Measurements from ENCODE around the gene TTLL4. TPM values are rescaled to one million over a fixed set of nuclear protein-coding genes. Genes with fewer than 3 reads are reported as not detected.

TTLL4 gene
- total RNA-seq, 1 donor from 2014 or later = 33.8 TPM

- H3K27me3 ChIP-seq (ENCODE audit: insufficient read depth, low read length) = no peaks in the 10 kb centered on the region
- TF ChIP-seq CTCF (IDR thresholded peaks at IDR 0.05; ENCODE audit: insufficient read depth, low read depth, low read length) (no peak), EZH2 (IDR thresholded peaks at IDR 0.05; ENCODE audit: insufficient read depth, low read length) (no peak)
- Mint-ChIP-seq H3K36me3 (ENCODE audit: low read depth, unreplicated experiment) (peaks cover 16% of the 10 kb centered on the region), H3K27ac (ENCODE audit: unreplicated experiment) (no peak overlapping the region), H3K4me3 (ENCODE audit: unreplicated experiment) (no peak overlapping the region), H3K4me1 (ENCODE audit: low read depth, unreplicated experiment) (peaks cover 3% of the 10 kb centered on the region), H3K27me3 (ENCODE audit: low read depth, unreplicated experiment) (no peaks in the 10 kb centered on the region), H3K9me3 (ENCODE audit: unreplicated experiment) (no peaks in the 10 kb centered on the region)
- H3K4me1 ChIP-seq (ENCODE audit: insufficient read depth, low read length) = no peaks in the 10 kb centered on the region
- H2AFZ ChIP-seq (ENCODE audit: low read depth, low read length) = no peak overlapping the region
- FAIRE-seq (no peak), DNase-seq (ENCODE audit: low read depth) (no peak)
- H3K9ac ChIP-seq (ENCODE audit: low read length) = no peak overlapping the region
- no peaks in the 10 kb centered on the region for H3K79me2 ChIP-seq (ENCODE audit: insufficient read depth, low read length)
- H3K36me3 ChIP-seq (ENCODE audit: insufficient read depth, low read length) = peaks cover 13% of the 10 kb centered on the region
- H3K4me3 ChIP-seq (ENCODE audit: insufficient read depth, low read depth, low read length) = no peak overlapping the region
- no peak overlapping the region for H3K27ac ChIP-seq (ENCODE audit: low read depth, low read length)
- no peaks in the 10 kb centered on the region for H4K20me1 ChIP-seq (ENCODE audit: insufficient read depth, low read length)
- H3K9me3 ChIP-seq (ENCODE audit: insufficient read depth, low read depth, low read length) = no peaks in the 10 kb centered on the region
- no peak overlapping the region for H3K4me2 ChIP-seq (ENCODE audit: low read length)
Measured at GRCh38 chr2:218703341-218703740, 7.3 kb upstream of the TTLL4 start.

- Mint-ChIP-seq H3K9me3 (ENCODE audit: unreplicated experiment) (no peaks in the 10 kb centered on the region), H3K27me3 (ENCODE audit: low read depth, unreplicated experiment) (no peaks in the 10 kb centered on the region), H3K4me1 (ENCODE audit: low read depth, unreplicated experiment) (peaks cover 7% of the 10 kb centered on the region), H3K36me3 (ENCODE audit: low read depth, unreplicated experiment) (peaks cover 2% of the 10 kb centered on the region), H3K27ac (ENCODE audit: unreplicated experiment) (no peak overlapping the region), H3K4me3 (ENCODE audit: unreplicated experiment) (no peak overlapping the region)
- Histone ChIP-seq H3K4me2 (ENCODE audit: low read length) (no peak overlapping the region), H3K4me3 (ENCODE audit: insufficient read depth, low read depth, low read length) (no peak overlapping the region), H3K79me2 (ENCODE audit: insufficient read depth, low read length) (peaks cover 20% of the 10 kb centered on the region), H2AFZ (ENCODE audit: low read depth, low read length) (no peak overlapping the region), H3K36me3 (ENCODE audit: insufficient read depth, low read length) (no peaks in the 10 kb centered on the region), H3K9ac (ENCODE audit: low read length) (no peak overlapping the region), H3K27ac (ENCODE audit: low read depth, low read length) (no peak overlapping the region), H3K9me3 (ENCODE audit: insufficient read depth, low read depth, low read length) (no peaks in the 10 kb centered on the region), H3K27me3 (ENCODE audit: insufficient read depth, low read length) (no peaks in the 10 kb centered on the region), H3K4me1 (ENCODE audit: insufficient read depth, low read length) (no peaks in the 10 kb centered on the region), H4K20me1 (ENCODE audit: insufficient read depth, low read length) (no peaks in the 10 kb centered on the region)
- no peak for TF ChIP-seq EZH2 (IDR thresholded peaks at IDR 0.05; ENCODE audit: insufficient read depth, low read length)
- no peak for TF ChIP-seq CTCF (IDR thresholded peaks at IDR 0.05; ENCODE audit: insufficient read depth, low read depth, low read length)
- DNase-seq (ENCODE audit: low read depth) = no peak
- no peak for FAIRE-seq
Measured at GRCh38 chr2:218708086-218708485, 2.5 kb upstream of the TTLL4 start.

- H4K20me1 ChIP-seq (ENCODE audit: insufficient read depth, low read length) = peaks cover 9% of the 10 kb centered on the region
- Mint-ChIP-seq H3K27ac (ENCODE audit: unreplicated experiment) (no peak overlapping the region), H3K9me3 (ENCODE audit: unreplicated experiment) (no peaks in the 10 kb centered on the region), H3K36me3 (ENCODE audit: low read depth, unreplicated experiment) (peaks cover 4% of the 10 kb centered on the region), H3K27me3 (ENCODE audit: low read depth, unreplicated experiment) (no peaks in the 10 kb centered on the region), H3K4me1 (ENCODE audit: low read depth, unreplicated experiment) (peaks cover 6% of the 10 kb centered on the region), H3K4me3 (ENCODE audit: unreplicated experiment) (peak overlapping the region; percentile 47)
- H3K4me2 ChIP-seq (ENCODE audit: low read length) = peak overlapping the region; percentile 88
- no peaks in the 10 kb centered on the region for H3K36me3 ChIP-seq (ENCODE audit: insufficient read depth, low read length)
- TF ChIP-seq CTCF (IDR thresholded peaks at IDR 0.05; ENCODE audit: insufficient read depth, low read depth, low read length) (no peak), EZH2 (IDR thresholded peaks at IDR 0.05; ENCODE audit: insufficient read depth, low read length) (no peak)
- H3K9ac ChIP-seq (ENCODE audit: low read length) = no peak overlapping the region
- no peak overlapping the region for H3K4me3 ChIP-seq (ENCODE audit: insufficient read depth, low read depth, low read length)
- no peaks in the 10 kb centered on the region for H3K9me3 ChIP-seq (ENCODE audit: insufficient read depth, low read depth, low read length)
- H3K79me2 ChIP-seq (ENCODE audit: insufficient read depth, low read length) = peaks cover 36% of the 10 kb centered on the region
- no peak overlapping the region for H3K27ac ChIP-seq (ENCODE audit: low read depth, low read length)
- FAIRE-seq (no peak), DNase-seq (ENCODE audit: low read depth) (no peak)
- H2AFZ ChIP-seq (ENCODE audit: low read depth, low read length) = peak overlapping the region; percentile 83
- H3K4me1 ChIP-seq (ENCODE audit: insufficient read depth, low read length) = no peaks in the 10 kb centered on the region
- H3K27me3 ChIP-seq (ENCODE audit: insufficient read depth, low read length) = no peaks in the 10 kb centered on the region
Measured at GRCh38 chr2:218709908-218710307, 727 bp upstream of the TTLL4 start.

All from astrocyte (in vitro differentiated cells and primary cell).